Measurements from ENCODE around the gene RABGAP1L.

Gene RABGAP1L

GRCh38 chr1:174976436-174977108 is 817.3 kb downstream of the RABGAP1L start:
- no peak overlapping the region for H3K18ac ChIP-seq (ENCODE audit: low read length)
- no peaks in the 10 kb centered on the region for H3K79me2 ChIP-seq (ENCODE audit: control insufficient read depth, insufficient read depth, low read length, poor library complexity)
- H3K4me3 ChIP-seq (ENCODE audit: low read depth, low read length): no peak overlapping the region
- no peak overlapping the region for H3K4me2 ChIP-seq (ENCODE audit: low read length)
- H4K8ac ChIP-seq (ENCODE audit: low read depth, low read length): no peak overlapping the region
- no peaks in the 10 kb centered on the region for H3K9me3 ChIP-seq (ENCODE audit: insufficient read depth, low read depth, low read length)
- no peak overlapping the region for H2AK5ac ChIP-seq (ENCODE audit: low read length)
- no peaks in the 10 kb centered on the region for H3K4me1 ChIP-seq (ENCODE audit: control insufficient read depth in 1 of 2, insufficient read depth in 2 of 2, low read length in 2 of 2)
- H3K27ac ChIP-seq (ENCODE audit: low read depth, low read length): no peak overlapping the region
- H4K12ac ChIP-seq (ENCODE audit: low read depth, low read length): no peak overlapping the region
- no peaks in the 10 kb centered on the region for H3K27me3 ChIP-seq (ENCODE audit: insufficient read depth, low read length)
- WGBS (ENCODE audit: extremely low coverage, insufficient coverage, insufficient read length): no CpG with 5 or more reads among the region's 4 CpGs
- DNase-seq: peak; percentile 52 to 63
- no peak overlapping the region for H3K9ac ChIP-seq (ENCODE audit: low read length)
- H2AFZ ChIP-seq (ENCODE audit: insufficient read depth, low read length, poor library complexity): no peak overlapping the region
- no peak overlapping the region for H2BK5ac ChIP-seq (ENCODE audit: low read depth, low read length, poor library complexity)
- no peak overlapping the region for H2BK12ac ChIP-seq (ENCODE audit: low read length)
- H2BK120ac ChIP-seq (ENCODE audit: insufficient read depth, low read length, poor library complexity): no peak overlapping the region
- no peak overlapping the region for H3K14ac ChIP-seq (ENCODE audit: low read length)
- no peaks in the 10 kb centered on the region for H3K36me3 ChIP-seq (ENCODE audit: control insufficient read depth in 1 of 2, insufficient read depth in 2 of 2, low read length in 2 of 2)
- no peak overlapping the region for H3K23ac ChIP-seq (ENCODE audit: low read length)
- no peak overlapping the region for H3K4ac ChIP-seq (ENCODE audit: low read depth, low read length)
- no peak overlapping the region for H4K91ac ChIP-seq (ENCODE audit: low read depth, low read length)
- H3K79me1 ChIP-seq (ENCODE audit: low read length): no peaks in the 10 kb centered on the region

GRCh38 chr1:174982971-174983689 is 823.8 kb downstream of the RABGAP1L start:
- H3K4ac ChIP-seq (ENCODE audit: low read depth, low read length): no peak overlapping the region
- H3K79me2 ChIP-seq (ENCODE audit: control insufficient read depth, insufficient read depth, low read length, poor library complexity): no peaks in the 10 kb centered on the region
- no peak overlapping the region for H3K4me2 ChIP-seq (ENCODE audit: low read length)
- no peak overlapping the region for H2BK12ac ChIP-seq (ENCODE audit: low read length)
- H2BK120ac ChIP-seq (ENCODE audit: insufficient read depth, low read length, poor library complexity): no peak overlapping the region
- no peak overlapping the region for H2AFZ ChIP-seq (ENCODE audit: insufficient read depth, low read length, poor library complexity)
- no peak overlapping the region for H3K14ac ChIP-seq (ENCODE audit: low read length)
- H3K79me1 ChIP-seq (ENCODE audit: low read length): no peaks in the 10 kb centered on the region
- no peaks in the 10 kb centered on the region for H3K4me1 ChIP-seq (ENCODE audit: control insufficient read depth in 1 of 2, insufficient read depth in 2 of 2, low read length in 2 of 2)
- no peaks in the 10 kb centered on the region for H3K9me3 ChIP-seq (ENCODE audit: insufficient read depth, low read depth, low read length)
- no peak overlapping the region for H4K8ac ChIP-seq (ENCODE audit: low read depth, low read length)
- H4K12ac ChIP-seq (ENCODE audit: low read depth, low read length): no peak overlapping the region
- H3K27me3 ChIP-seq (ENCODE audit: insufficient read depth, low read length): no peaks in the 10 kb centered on the region
- H2BK5ac ChIP-seq (ENCODE audit: low read depth, low read length, poor library complexity): no peak overlapping the region
- H3K18ac ChIP-seq (ENCODE audit: low read length): no peak overlapping the region
- DNase-seq: peak; percentile 53 to 92
- H2AK5ac ChIP-seq (ENCODE audit: low read length): no peak overlapping the region
- no peak overlapping the region for H3K9ac ChIP-seq (ENCODE audit: low read length)
- no peaks in the 10 kb centered on the region for H3K36me3 ChIP-seq (ENCODE audit: control insufficient read depth in 1 of 2, insufficient read depth in 2 of 2, low read length in 2 of 2)
- no peak overlapping the region for H3K27ac ChIP-seq (ENCODE audit: low read depth, low read length)
- no peak overlapping the region for H3K4me3 ChIP-seq (ENCODE audit: low read depth, low read length)
- no peak overlapping the region for H4K91ac ChIP-seq (ENCODE audit: low read depth, low read length)
- no peak overlapping the region for H3K23ac ChIP-seq (ENCODE audit: low read length)

- no CpG with 5 or more reads among the region's 4 CpGs for WGBS (ENCODE audit: extremely low coverage, insufficient coverage, insufficient read length)
- no peak for DNase-seq
- H3K9ac ChIP-seq (ENCODE audit: low read length): no peak overlapping the region
Measured at GRCh38 chr1:174984952-174985351, 825.6 kb downstream of the RABGAP1L start.

GRCh38 chr1:174988539-174988938 is 829.2 kb downstream of the RABGAP1L start:
- no peaks in the 10 kb centered on the region for H3K79me1 ChIP-seq (ENCODE audit: low read length)
- no peak overlapping the region for H3K4me3 ChIP-seq (ENCODE audit: low read depth, low read length)
- no peaks in the 10 kb centered on the region for H3K9me3 ChIP-seq (ENCODE audit: insufficient read depth, low read depth, low read length)
- no peak for DNase-seq
- H3K4ac ChIP-seq (ENCODE audit: low read depth, low read length): no peak overlapping the region
- H2BK5ac ChIP-seq (ENCODE audit: low read depth, low read length, poor library complexity): no peak overlapping the region
- H3K23ac ChIP-seq (ENCODE audit: low read length): no peak overlapping the region
- no peaks in the 10 kb centered on the region for H3K79me2 ChIP-seq (ENCODE audit: control insufficient read depth, insufficient read depth, low read length, poor library complexity)
- no peaks in the 10 kb centered on the region for H3K27me3 ChIP-seq (ENCODE audit: insufficient read depth, low read length)
- no peak overlapping the region for H2AFZ ChIP-seq (ENCODE audit: insufficient read depth, low read length, poor library complexity)
- no peaks in the 10 kb centered on the region for H3K4me1 ChIP-seq (ENCODE audit: control insufficient read depth in 1 of 2, insufficient read depth in 2 of 2, low read length in 2 of 2)
- H4K12ac ChIP-seq (ENCODE audit: low read depth, low read length): no peak overlapping the region
- no peak overlapping the region for H2BK12ac ChIP-seq (ENCODE audit: low read length)
- H3K4me2 ChIP-seq (ENCODE audit: low read length): no peak overlapping the region
- H3K18ac ChIP-seq (ENCODE audit: low read length): no peak overlapping the region
- no peak overlapping the region for H3K9ac ChIP-seq (ENCODE audit: low read length)
- H2BK120ac ChIP-seq (ENCODE audit: insufficient read depth, low read length, poor library complexity): no peak overlapping the region
- H3K36me3 ChIP-seq (ENCODE audit: control insufficient read depth in 1 of 2, insufficient read depth in 2 of 2, low read length in 2 of 2): no peaks in the 10 kb centered on the region
- H3K27ac ChIP-seq (ENCODE audit: low read depth, low read length): no peak overlapping the region
- H4K8ac ChIP-seq (ENCODE audit: low read depth, low read length): no peak overlapping the region
- no peak overlapping the region for H2AK5ac ChIP-seq (ENCODE audit: low read length)
- H3K14ac ChIP-seq (ENCODE audit: low read length): no peak overlapping the region
- H4K91ac ChIP-seq (ENCODE audit: low read depth, low read length): no peak overlapping the region

More at GRCh38 chr1:174984952-174985351, 825.6 kb downstream of the RABGAP1L start:
- Histone ChIP-seq H3K79me2 (ENCODE audit: control insufficient read depth, insufficient read depth, low read length, poor library complexity) (no peaks in the 10 kb centered on the region), H3K9me3 (ENCODE audit: insufficient read depth, low read depth, low read length) (no peaks in the 10 kb centered on the region), H2BK120ac (ENCODE audit: insufficient read depth, low read length, poor library complexity) (no peak overlapping the region), H2BK5ac (ENCODE audit: low read depth, low read length, poor library complexity) (no peak overlapping the region), H3K4ac (ENCODE audit: low read depth, low read length) (no peak overlapping the region), H2BK12ac (ENCODE audit: low read length) (no peak overlapping the region), H3K27me3 (ENCODE audit: insufficient read depth, low read length) (no peaks in the 10 kb centered on the region), H3K79me1 (ENCODE audit: low read length) (no peaks in the 10 kb centered on the region), H3K4me2 (ENCODE audit: low read length) (no peak overlapping the region), H3K18ac (ENCODE audit: low read length) (no peak overlapping the region), H3K23ac (ENCODE audit: low read length) (no peak overlapping the region), H4K12ac (ENCODE audit: low read depth, low read length) (no peak overlapping the region), H2AFZ (ENCODE audit: insufficient read depth, low read length, poor library complexity) (no peak overlapping the region), H4K8ac (ENCODE audit: low read depth, low read length) (no peak overlapping the region), H4K91ac (ENCODE audit: low read depth, low read length) (no peak overlapping the region), H2AK5ac (ENCODE audit: low read length) (no peak overlapping the region), H3K36me3 (ENCODE audit: control insufficient read depth in 1 of 2, insufficient read depth in 2 of 2, low read length in 2 of 2) (no peaks in the 10 kb centered on the region), H3K4me1 (ENCODE audit: control insufficient read depth in 1 of 2, insufficient read depth in 2 of 2, low read length in 2 of 2) (no peaks in the 10 kb centered on the region), H3K14ac (ENCODE audit: low read length) (no peak overlapping the region), H3K4me3 (ENCODE audit: low read depth, low read length) (no peak overlapping the region), H3K27ac (ENCODE audit: low read depth, low read length) (no peak overlapping the region)

All from trophoblast cell (in vitro differentiated cells and primary cell).